Stimulated activated CD4-positive, alpha-beta T cell treated with anti-CD3 and anti-CD28 coated beads, Interleukin-4, amount 100 ng/mL, for 24 hours (primary cell): ENCODE results near the gene AVPI1.
A peak's percentile ranks its signal among the peaks of the same experiment; 100 is the strongest.
"Not testable (repeated sequence)": the region's sequence is repeated elsewhere in the genome, so short reads cannot be mapped to it uniquely, and the experiment has no call there.

Experiments
- DNase-seq: peaks from one replicate; pipeline ENCODE4 v3.0.0-alpha.2; 2020

Gene AVPI1

GRCh38 chr10:97640174-97640867, 46.7 kb downstream of the AVPI1 start, which contains the start of gene PI4K2A:
Gene PI4K2A (plus strand): TSS chr10:97640671. CDS start chr10:97640743, 72 bp downstream.
- peak; percentile 100 for DNase-seq

GRCh38 chr10:97639090-97639489, 48.0 kb downstream of the AVPI1 start:
- not testable (repeated sequence) for DNase-seq

GRCh38 chr10:97635577-97635976, 51.5 kb downstream of the AVPI1 start:
- DNase-seq, result no peak

GRCh38 chr10:97633921-97634320, 53.1 kb downstream of the AVPI1 start:
- DNase-seq, result peak; percentile 13

- peak; percentile 94 for DNase-seq
Observed at GRCh38 chr10:97632949-97633884, 53.8 kb downstream of the AVPI1 start, which contains the start of gene MORN4. Gene MORN4 (minus strand): TSS chr10:97633500. CDS start chr10:97619653, 13,847 bp downstream.

- DNase-seq, result no peak
Observed at GRCh38 chr10:97631098-97631497, 55.9 kb downstream of the AVPI1 start.

- no peak for DNase-seq
Observed at GRCh38 chr10:97629289-97629688, 57.8 kb downstream of the AVPI1 start.

- no peak for DNase-seq
Observed at GRCh38 chr10:97628228-97628627, 58.8 kb downstream of the AVPI1 start.

- no peak for DNase-seq
Observed at GRCh38 chr10:97627731-97628130, 59.3 kb downstream of the AVPI1 start.
